ENCODE data around the gene CABLES1. TPM values are rescaled to one million over a fixed set of nuclear protein-coding genes. Genes with fewer than 3 reads are reported as not detected.

CABLES1 gene
- total and polyA plus RNA-seq, 2 of the 8 experiments (the other 6 are each of a cell fraction or from before 2014, with no cell fraction given) = 9.2 to 26.4 TPM

DNA sequence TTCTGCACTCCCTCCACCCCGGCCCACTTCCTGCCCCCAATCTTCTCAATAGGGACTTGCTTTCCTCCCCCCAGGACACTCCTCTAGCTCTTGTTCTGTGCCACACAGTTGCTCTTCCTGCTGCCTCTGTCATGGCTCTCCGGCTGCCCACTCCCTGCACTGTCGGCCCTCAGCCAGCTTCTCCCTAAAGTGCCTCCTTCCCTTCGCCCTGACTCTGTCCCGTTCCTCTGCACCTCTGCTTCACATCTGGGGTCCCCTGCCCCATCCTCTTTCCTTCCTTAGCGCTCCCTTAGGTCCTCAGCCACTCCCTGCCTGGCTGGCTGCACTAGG, 132.1 kb downstream of the CABLES1 start:
- Histone ChIP-seq H3K23ac (ENCODE audit: insufficient read length) (no peak overlapping the region), H2BK120ac (replicated peaks; ENCODE audit: low read depth, low read length) (peak overlapping the region; percentile 96), H4K20me1 (replicated peaks in 1 of 2; ENCODE audit: control insufficient read depth in 1 of 2, insufficient read depth in 2 of 2, low read length in 2 of 2) (no peaks in the 10 kb centered on the region), H2BK12ac (ENCODE audit: low read depth, low read length) (peak overlapping the region; percentile 98), H3K4me1 (replicated peaks in 1 of 4; ENCODE audit: control insufficient read depth in 3 of 4, insufficient read depth in 4 of 4, low read length in 3 of 4) (peaks cover 0 to 6% (median 3%) of the 10 kb centered on the region in 4 experiments; a peak in 3 of 7 replicates), H4K91ac (replicated peaks; ENCODE audit: insufficient read length, low read length) (peak overlapping the region; percentile 90), H3K36me3 (ENCODE audit: control insufficient read depth in 2 of 4, insufficient read depth in 4 of 4, low read length in 3 of 4) (no peaks in the 10 kb centered on the region; a peak in 1 of 8 replicates), H3K79me2 (ENCODE audit: control insufficient read depth in 1 of 2, insufficient read depth in 2 of 2, low read length in 2 of 2) (no peaks in the 10 kb centered on the region), H3K9ac (replicated peaks in 1 of 4; ENCODE audit: extremely low read depth in 1 of 4, low read depth in 3 of 4, low read length in 3 of 4) (no peak overlapping the region), H2AK5ac (ENCODE audit: low read depth, low read length) (peak overlapping the region; percentile 43; the same call in 1 of the 2 replicates), H4K8ac (ENCODE audit: extremely low read depth, insufficient read depth, low read length) (peak overlapping the region; percentile 64; the same call in 1 of the 2 replicates), H2BK20ac (ENCODE audit: low read length) (peak overlapping the region; percentile 75), H3K23me2 (ENCODE audit: low read depth, low read length) (no peaks in the 10 kb centered on the region; the same call in 1 of the 2 replicates), H3K14ac (ENCODE audit: insufficient read length) (no peak overlapping the region), H3K27ac (ENCODE audit: low read depth, low read length) (no peak overlapping the region), H2BK15ac (ENCODE audit: low read length) (no peak overlapping the region), H3K56ac (replicated peaks; ENCODE audit: insufficient read length, low read depth, low read length) (no peak overlapping the region), H2BK5ac (ENCODE audit: low read depth, low read length) (peak overlapping the region; percentile 90; the same call in 1 of the 2 replicates), H3K4me3 (ENCODE audit: extremely low read depth in 1 of 4, insufficient read depth in 2 of 4, low read depth in 3 of 4, low read length in 4 of 4) (no peak overlapping the region), H4K5ac (ENCODE audit: insufficient read length, low read depth, low read length) (no peak overlapping the region), H3K4ac (replicated peaks; ENCODE audit: insufficient read length, low read depth, low read length) (peak overlapping the region; percentile 63), H3K27me3 (replicated peaks in 1 of 4; ENCODE audit: control insufficient read depth in 3 of 4, extremely low read depth in 1 of 4, insufficient read depth in 3 of 4, low read length in 3 of 4) (no peaks in the 10 kb centered on the region), H2AFZ (ENCODE audit: low read length) (no peak overlapping the region), H3K9me3 (ENCODE audit: insufficient read depth in 2 of 2, low read depth in 1 of 2, low read length in 1 of 2) (peaks cover 20 to 32% of the 10 kb centered on the region in 2 experiments), H3K18ac (ENCODE audit: extremely low read depth, low read length) (peak overlapping the region; percentile 57), H3K4me2 (ENCODE audit: insufficient read depth in 1 of 2, low read depth in 2 of 2, low read length in 2 of 2) (no peak overlapping the region), H3K79me1 (ENCODE audit: low read depth, low read length) (no peaks in the 10 kb centered on the region)
- FAIRE-seq = no peak
- WGBS, 2 experiments (ENCODE audit: extremely low coverage in 1 of 2, insufficient coverage in 1 of 2, insufficient read length in 1 of 2, insufficient replicate concordance in 2 of 2, low coverage in 1 of 2, low lambda C conversion rate in 2 of 2, missing lambda C conversion rate in 1 of 2) = 83% methylated on average over 6 of the region's 6 CpGs; no CpG with 5 or more reads in 1 of the 2 experiments
- TF ChIP-seq SUZ12 (IDR thresholded peaks at IDR 0.05; ENCODE audit: low read length) (no peak), FOSL1 (IDR thresholded peaks at IDR 0.05; ENCODE audit: insufficient read depth, low read depth, low read length) (no peak), SRF (IDR thresholded peaks at IDR 0.05; ENCODE audit: low read depth, low read length) (no peak), EGR1 (IDR thresholded peaks at IDR 0.05; ENCODE audit: borderline replicate concordance, low read depth, low read length) (no peak), CHD1 (IDR thresholded peaks at IDR 0.05; ENCODE audit: low read depth, low read length) (no peak), SIX5 (IDR thresholded peaks at IDR 0.05; ENCODE audit: low read depth, low read length) (no peak)
- ChIA-PET POLR2A (ENCODE audit: partially characterized antibody) (interaction anchor here (0.9 kb wide), 1 partner anchor 17 kb away, joined by 3 read pairs; no protein-coding TSS in a partner anchor), CTCF (ENCODE audit: partially characterized antibody) (interaction anchor here (0.6 to 1.1 kb wide), 3 partner anchors 30 to 188 kb away, joined by 3 to 5 read pairs (median 4); no protein-coding TSS in a partner anchor)
- no peak for DNase-seq (ENCODE audit: low read depth in 1 of 2, low spot score in 2 of 2)
